ENCODE results near the gene TRAIP. TPM values are rescaled to one million over a fixed set of nuclear protein-coding genes. Genes with fewer than 3 reads are reported as not detected.

The TRAIP gene
- total RNA-seq, 1 donor from 2014 or later = 1.5 TPM

- Histone ChIP-seq H3K4me3 (no peak overlapping the region), H3K36me3 (no peaks in the 10 kb centered on the region), H3K27me3 (no peaks in the 10 kb centered on the region), H3K27ac (no peak overlapping the region), H3K9me3 (no peaks in the 10 kb centered on the region), H3K4me1 (peaks cover 5% of the 10 kb centered on the region)
- DNase-seq (no peak), ATAC-seq (no peak)
- intact Hi-C loops (cut with DNase I) = no loop called here
- no peak for TF ChIP-seq CTCF (IDR thresholded peaks at IDR 0.05)
These were observed 23.4 kb upstream of the TRAIP start for GRCh38 chr3:49879721-49880120.

- no peaks in the 10 kb centered on the region for H3K9me3 ChIP-seq
- H3K4me3 ChIP-seq = no peak overlapping the region
- intact Hi-C loops (cut with DNase I) = no loop called here
- ATAC-seq (no peak), DNase-seq (no peak)
- H3K4me1 ChIP-seq = peaks cover 5% of the 10 kb centered on the region
- no peak for TF ChIP-seq CTCF (IDR thresholded peaks at IDR 0.05)
- H3K36me3 ChIP-seq = no peaks in the 10 kb centered on the region
- no peak overlapping the region for H3K27ac ChIP-seq
- no peaks in the 10 kb centered on the region for H3K27me3 ChIP-seq
These were observed 22.3 kb upstream of the TRAIP start for GRCh38 chr3:49878686-49879085.

- DNase-seq (no peak), ATAC-seq (no peak)
- H3K4me3 ChIP-seq = no peak overlapping the region
- no peaks in the 10 kb centered on the region for H3K9me3 ChIP-seq
- H3K36me3 ChIP-seq = no peaks in the 10 kb centered on the region
- peaks cover 5% of the 10 kb centered on the region for H3K4me1 ChIP-seq
- no peaks in the 10 kb centered on the region for H3K27me3 ChIP-seq
- TF ChIP-seq CTCF (IDR thresholded peaks at IDR 0.05) = no peak
- intact Hi-C loops (cut with DNase I) = no loop called here
- H3K27ac ChIP-seq = no peak overlapping the region
These were observed 21.4 kb upstream of the TRAIP start for GRCh38 chr3:49877716-49878115.

GRCh38 chr3:49876567-49876966 lies 20.2 kb upstream of the TRAIP start:
- Histone ChIP-seq H3K27ac (no peak overlapping the region), H3K4me3 (no peak overlapping the region), H3K4me1 (no peaks in the 10 kb centered on the region), H3K36me3 (no peaks in the 10 kb centered on the region), H3K27me3 (no peaks in the 10 kb centered on the region), H3K9me3 (no peaks in the 10 kb centered on the region)
- ATAC-seq (no peak), DNase-seq (no peak)
- intact Hi-C loops (cut with DNase I) = no loop called here
- TF ChIP-seq CTCF (IDR thresholded peaks at IDR 0.05) = no peak

GRCh38 chr3:49873623-49874022 lies 17.3 kb upstream of the TRAIP start:
- Histone ChIP-seq H3K27me3 (peaks cover 23% of the 10 kb centered on the region), H3K4me1 (peaks cover 8% of the 10 kb centered on the region), H3K9me3 (no peaks in the 10 kb centered on the region), H3K36me3 (no peaks in the 10 kb centered on the region), H3K27ac (no peak overlapping the region), H3K4me3 (no peak overlapping the region)
- no peak for DNase-seq
- intact Hi-C loops (cut with DNase I) = no loop called here
- no peak for TF ChIP-seq CTCF (IDR thresholded peaks at IDR 0.05)
- ATAC-seq = no peak

GRCh38 chr3:49872801-49873281 lies 16.5 kb upstream of the TRAIP start:
- no peak for ATAC-seq
- TF ChIP-seq CTCF (IDR thresholded peaks at IDR 0.05) = no peak
- peaks cover 8% of the 10 kb centered on the region for H3K4me1 ChIP-seq

More at GRCh38 chr3:49872801-49873281, 16.5 kb upstream of the TRAIP start:
- Histone ChIP-seq H3K36me3 (no peaks in the 10 kb centered on the region), H3K27me3 (peaks cover 31% of the 10 kb centered on the region), H3K27ac (no peak overlapping the region), H3K4me3 (no peak overlapping the region), H3K9me3 (no peaks in the 10 kb centered on the region)
- intact Hi-C loops (cut with DNase I) = no loop called here
- DNase-seq = no peak
